Measurements from ENCODE around the gene IGHMBP2.

DNA sequence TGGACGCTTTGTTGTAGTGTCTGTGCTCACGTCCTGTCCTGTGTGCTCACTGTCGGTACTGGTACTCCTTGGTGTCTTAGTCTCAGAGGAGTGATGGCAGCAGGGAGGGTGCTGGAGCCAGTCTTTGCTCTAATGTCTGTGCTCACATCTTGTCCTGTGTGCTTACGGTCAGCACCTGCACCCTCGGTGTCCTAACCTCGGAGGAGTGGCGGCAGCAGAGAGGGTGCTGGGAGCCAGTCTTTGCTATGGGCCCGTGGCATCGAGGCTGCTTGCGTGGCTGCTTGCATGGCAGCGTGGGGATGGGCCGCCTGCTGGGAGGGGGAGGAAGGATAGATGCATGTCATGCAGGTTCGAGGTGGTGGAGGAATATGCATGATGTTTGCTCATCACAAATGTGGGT is 12.7 kb downstream of the IGHMBP2 start:
- TF ChIP-seq CTCF (IDR thresholded peaks at IDR 0.05) (no peak), POLR2AphosphoS5 (IDR thresholded peaks at IDR 0.05) (no peak)

Measured in suprapubic skin (tissue), 3 donors.